Dermis microvascular lymphatic vessel endothelial cell (primary cell): ENCODE measurements around the gene ITGA5. TPM values are rescaled to one million over a fixed set of nuclear protein-coding genes. Genes with fewer than 3 reads are reported as not detected.

Source experiments
- DNase-seq, 2 donors: peaks; one replicate each; pipeline versions ENCODE4 v3.0.0 to v3.0.0-alpha.2; 2010; ENCODE audit warnings: low read depth in 2 of 2
- total RNA-seq: library from RNA; depleted of rRNA; stranded (reverse); fragments of >200 nt; gene quantifications from 2 replicates; pipeline ENCODE4 v1.2.1, GENCODE V29; 2014

The ITGA5 gene
- total RNA-seq: 299 and 342 TPM in 2 replicates

DNA sequence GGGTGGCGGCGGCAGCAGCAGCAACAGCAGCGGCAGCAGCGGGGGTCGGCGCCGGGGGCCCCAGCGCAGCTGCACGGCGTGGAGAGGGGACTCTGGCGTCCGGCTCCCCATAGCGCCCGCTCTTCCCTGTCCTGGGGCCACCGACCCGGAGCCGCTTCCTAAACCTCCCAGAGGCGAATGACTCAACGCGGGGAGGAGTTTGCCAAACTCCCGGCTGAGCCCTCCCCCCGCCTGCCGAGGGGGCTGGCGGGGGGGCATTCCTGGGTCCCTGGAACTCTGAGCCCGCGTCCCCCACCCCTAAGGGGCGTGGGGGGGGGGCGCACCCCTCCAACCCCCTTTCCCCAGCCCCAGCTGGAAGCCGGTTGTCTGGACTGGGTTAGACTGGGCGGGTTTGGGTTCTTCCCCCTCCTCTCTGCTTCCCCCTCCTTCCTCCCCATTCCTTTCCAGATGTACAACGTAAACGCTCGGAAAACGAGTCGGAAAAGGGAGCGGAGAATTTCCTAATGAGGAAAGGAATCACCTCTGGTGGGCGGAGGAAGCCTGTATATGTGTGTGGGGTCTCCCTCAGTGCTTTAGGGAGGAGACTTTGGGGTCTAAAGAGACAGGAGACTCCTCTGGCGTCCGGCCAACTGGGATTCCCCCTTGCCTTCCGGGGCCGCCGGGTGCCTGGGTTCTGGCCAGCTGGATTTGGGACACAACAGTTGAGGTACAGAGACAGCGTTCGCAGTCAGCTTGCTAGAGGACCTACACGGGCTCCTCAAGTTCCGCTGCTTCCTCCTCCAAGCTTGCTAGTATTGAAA lies at the start of gene ITGA5:
Gene ITGA5 (minus strand): TSS at position 179 of the 800 bp plus-strand sequence. CDS start 68 bp downstream, at position 111.
- DNase-seq: peak in 1 of 2 donors; percentile 78

DNA sequence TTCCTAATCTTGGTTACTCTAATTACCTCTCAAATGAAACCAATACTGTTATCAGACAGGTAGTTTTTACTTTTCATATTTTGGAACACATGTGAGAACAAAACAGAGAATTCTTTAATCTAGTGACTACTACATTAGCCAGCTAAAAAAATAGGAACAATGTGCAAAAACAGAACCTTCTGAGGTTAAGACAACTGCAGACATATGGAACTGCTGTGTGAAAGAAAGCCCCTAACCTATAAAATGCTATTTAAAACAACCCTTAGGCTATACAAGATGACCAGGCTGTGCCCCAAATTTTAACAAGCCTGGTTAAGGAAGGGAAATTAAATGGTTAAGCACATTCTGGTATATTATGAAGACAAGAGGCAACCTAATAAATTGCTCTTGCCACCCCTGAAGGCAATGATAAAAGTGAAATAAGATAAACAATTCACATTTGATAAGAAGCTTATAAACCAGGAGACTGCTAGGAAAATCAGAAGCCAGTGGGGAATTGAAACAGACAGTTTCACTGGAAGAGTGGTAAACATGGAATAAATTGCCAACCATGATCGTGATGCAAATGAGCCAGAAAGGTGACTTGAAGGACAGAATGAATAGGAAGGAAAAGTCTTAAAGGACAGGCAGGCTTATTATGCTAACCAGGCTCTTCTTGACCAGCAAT lies 46.9 kb upstream of the ITGA5 start:
- DNase-seq: no peak

DNA sequence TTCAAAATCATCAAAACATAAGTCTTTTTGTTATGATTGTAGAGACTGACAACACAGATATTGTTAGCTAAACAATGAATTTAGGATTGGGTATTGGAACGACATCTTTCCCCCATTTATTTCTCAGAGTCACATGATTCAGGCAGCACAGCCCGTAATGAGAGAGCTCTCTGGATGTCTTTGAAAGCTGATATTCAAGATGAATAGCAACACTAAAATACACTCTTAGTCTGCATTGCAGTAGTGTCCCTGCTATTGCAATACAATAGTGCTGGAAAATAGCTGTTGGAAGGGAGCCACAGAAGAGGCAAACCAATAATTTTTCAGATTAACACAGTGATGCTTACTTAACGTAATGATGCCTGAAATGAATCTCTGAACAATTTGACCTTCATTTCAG lies 44.4 kb upstream of the ITGA5 start:
- no peak for DNase-seq

DNA sequence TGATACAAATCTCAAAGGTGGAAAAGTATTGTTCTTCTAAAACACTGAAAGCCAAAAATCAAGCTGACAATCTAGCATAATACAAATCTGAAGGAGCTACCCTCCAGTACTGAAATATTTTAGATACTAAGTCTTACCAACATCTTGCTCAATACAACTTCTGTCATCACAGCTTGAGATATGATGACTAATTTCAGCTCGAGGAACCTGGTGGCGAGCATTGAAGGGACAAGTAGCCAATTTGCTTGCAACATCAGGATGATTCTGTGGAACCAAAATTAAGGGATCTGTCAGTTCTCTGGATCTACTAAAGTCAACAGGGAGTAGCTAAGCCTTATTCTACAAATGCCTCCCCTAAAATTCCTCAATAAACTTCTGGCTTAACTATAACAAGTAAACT lies 44.0 kb upstream of the ITGA5 start:
- DNase-seq: no peak

DNA sequence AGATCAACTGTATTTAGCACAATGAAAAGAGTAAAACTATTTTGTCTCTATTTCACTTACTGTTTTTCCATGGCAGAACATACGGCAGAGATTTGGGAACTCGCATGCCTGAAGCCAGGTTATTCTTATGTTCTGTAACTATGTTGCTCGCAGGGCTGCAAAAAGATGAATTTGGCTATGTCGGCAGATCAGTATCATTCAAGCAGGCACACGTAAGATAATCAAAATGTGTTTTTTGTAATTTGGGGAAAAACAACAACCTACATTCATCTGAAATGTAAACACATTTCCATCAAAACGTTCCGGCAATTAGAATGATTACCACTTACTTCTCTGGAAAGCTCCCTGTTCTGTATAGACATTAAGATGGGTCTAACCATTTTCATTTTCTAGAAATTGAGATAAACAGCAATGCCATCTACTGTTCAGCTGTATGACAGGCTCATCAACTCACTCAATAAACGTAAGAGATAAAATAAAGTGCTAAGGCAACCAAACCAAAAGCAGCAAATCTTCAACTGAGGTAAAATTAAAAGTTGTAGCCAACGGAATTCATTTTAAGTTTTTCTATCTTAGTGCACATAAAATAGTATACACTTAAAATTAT lies 41.4 kb upstream of the ITGA5 start:
- no peak for DNase-seq

DNA sequence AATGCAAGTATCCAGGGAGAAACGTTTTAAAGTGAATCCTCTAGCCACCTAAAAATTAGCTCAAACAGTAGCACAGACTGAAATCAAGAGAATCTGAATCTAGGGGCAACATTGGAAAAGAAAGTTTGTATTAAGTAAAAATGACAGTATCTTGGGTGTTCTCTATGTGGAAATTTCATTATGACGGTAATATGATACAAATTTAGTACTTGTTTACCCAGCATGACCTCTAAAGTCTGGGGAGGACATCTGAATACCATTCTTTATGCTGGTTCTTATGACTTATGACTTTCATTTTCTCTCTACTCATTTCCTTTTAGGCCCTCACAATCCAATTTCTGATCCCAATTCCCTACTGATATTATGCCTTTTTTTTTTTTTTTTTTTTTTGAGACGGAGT lies 40.3 kb upstream of the ITGA5 start:
- no peak for DNase-seq

DNA sequence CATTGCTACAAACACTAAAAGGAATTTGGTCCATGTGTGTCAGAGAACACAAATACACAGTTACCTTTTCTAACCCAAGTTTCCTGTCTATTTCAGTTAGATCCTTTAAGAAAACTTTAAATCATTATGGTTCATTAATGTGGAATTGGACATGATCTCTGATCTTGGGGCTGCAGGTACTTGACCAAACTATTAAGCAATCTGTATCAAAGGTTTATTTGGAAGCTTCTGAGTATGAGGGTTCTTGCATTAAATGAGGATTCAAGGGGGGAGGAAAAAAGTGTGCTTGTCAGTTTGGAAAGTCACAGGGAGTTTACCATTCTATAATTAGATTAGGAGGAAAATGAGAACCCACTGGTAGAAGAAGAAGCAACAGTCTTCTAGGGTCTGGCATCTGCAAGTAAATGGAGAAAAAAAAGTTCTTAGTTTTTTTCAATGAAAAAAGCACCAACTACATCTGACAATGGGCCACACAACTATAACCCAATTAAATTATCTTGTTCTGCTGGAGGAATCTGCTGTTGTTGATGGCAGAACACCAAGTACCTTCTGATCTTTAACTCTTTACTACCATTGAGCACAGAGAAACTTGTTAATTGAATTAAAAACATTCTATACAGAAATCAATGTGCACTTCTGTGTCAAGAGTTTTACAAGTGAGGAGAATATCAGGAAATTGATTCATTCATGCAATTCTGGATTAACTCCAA lies 36.8 kb upstream of the ITGA5 start:
- DNase-seq: no peak

DNA sequence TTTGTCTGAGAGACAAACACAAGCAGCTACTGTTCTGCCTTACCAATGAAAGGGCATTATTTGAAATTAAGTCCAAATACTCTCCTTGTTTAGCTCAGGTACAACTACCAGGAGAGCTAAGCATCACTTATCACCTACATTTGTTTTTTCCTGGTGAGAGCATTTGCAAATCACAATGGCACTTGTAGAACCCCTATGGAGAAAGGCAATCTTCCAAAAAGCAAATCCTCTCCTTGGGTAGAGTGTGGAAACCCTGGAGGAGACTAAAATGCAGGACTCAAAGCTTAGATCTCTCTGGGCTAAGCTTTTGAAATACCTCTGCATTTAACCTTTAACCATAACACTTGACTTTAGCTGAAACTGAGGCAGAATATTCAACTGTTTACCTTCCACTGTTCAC lies 33.6 kb upstream of the ITGA5 start:
- no peak for DNase-seq

DNA sequence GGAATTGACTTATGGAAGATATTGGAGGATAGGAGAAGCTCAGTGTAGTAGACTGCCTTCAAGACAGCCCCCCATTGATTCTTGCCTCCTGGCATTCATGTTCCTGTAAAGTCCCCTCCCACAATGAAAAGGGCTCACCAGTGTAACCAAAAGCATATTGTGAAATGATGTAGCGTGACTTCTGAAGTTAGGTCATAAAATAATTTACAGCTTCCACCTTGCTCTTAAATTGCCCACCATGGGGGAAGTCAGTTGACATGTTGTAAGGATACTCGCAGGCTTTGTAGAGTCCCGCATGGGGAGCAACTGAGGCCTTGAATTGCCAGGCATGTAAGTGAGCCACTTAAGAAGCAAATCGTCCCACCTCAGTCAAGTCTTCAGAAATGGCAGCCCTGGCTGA lies 29.3 kb upstream of the ITGA5 start:
- no peak for DNase-seq

DNA sequence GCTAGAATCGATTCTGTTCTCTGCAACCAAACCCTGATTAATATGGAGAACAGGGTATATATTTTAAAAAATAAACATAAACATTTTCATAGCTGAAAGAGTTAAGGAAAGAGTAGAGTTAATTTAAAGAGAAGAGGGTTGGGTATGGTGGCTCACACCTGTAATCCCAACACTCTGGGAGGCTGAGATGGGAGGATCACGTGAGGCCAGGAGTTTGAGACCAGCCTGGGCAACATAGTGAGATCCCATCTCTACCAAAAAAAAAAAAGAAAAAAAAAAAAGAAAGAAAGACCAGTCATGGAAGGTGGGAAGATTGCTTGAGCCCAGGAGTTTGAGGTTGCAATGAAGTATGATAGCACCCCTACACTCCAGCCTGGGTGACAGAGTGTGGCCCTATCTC lies 28.9 kb upstream of the ITGA5 start:
- DNase-seq: no peak

DNA sequence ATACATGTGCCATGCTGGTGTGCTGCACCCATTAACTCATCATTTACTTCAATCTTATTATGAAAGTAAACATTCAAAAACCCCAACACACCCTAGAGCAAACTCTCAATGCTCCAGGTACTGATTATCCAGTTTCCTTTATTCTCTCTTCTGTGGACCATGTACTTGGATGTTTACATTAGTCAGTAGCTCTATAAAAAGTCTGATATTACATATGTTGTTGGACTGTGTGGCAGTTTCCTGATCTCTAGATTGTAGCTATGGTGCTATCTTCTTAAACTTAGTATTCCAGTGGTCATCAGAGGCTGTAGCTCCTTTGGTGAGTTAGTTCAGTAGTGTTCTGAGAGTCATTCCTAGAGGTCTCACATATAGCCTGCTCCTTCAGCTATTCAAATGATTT lies 25.1 kb upstream of the ITGA5 start:
- no peak for DNase-seq

DNA sequence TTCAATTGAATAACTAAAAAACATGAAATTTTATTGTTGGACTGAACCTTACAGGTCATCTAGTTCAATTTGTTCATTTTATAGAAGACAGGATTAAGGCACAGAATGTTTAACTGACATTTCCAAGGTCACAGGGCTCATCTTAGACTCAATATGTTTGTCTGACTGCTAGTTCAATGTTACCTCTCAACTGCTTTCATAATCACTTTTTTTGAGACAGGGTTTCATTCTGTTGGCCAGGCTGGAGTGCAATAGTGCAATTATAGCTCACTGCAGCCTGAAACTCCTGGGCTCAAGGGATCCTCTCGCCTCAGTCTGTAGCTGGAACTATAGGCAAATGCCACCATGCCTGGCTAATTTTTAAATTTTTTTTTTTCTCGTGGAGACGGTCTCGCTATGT lies 24.4 kb upstream of the ITGA5 start:
- no peak for DNase-seq

DNA sequence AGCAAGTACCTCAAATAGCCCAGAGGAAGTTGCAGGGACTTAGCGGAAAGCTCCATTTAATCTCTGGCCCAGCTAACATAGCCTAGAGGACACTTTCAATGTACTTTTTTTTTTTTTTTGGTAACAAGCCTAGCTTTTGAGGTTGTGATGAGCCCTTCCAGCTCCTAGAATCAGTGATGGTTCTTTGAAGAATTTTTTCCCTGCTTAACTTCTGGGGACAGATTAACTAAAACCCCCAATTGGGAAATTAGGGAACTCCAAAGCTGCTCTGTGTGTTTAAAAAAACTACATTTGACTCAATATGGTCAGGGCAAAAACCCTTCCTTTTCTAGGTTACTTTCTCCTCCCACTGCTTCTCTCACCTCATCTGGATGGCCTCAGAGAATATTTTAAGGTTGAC lies 23.9 kb upstream of the ITGA5 start:
- no peak for DNase-seq

DNA sequence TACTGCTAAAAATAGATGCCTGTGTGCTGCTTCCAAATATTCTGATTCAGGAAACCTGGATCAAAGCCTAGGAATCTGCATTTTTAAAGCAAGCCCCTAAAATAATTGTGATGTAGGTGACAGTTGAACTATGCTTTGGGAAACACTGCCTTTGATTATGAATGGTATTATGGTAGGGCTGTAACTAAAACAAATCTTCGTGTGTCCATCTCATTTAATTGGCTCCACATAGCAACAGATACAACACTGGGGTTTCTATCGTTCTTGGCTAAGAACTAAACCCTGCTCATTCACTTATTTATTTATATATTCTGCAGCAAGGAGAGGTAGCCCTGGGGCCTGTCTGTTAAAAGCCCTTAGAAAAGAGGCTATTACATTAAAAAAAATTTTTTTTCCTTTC lies 23.0 kb upstream of the ITGA5 start:
- no peak for DNase-seq

DNA sequence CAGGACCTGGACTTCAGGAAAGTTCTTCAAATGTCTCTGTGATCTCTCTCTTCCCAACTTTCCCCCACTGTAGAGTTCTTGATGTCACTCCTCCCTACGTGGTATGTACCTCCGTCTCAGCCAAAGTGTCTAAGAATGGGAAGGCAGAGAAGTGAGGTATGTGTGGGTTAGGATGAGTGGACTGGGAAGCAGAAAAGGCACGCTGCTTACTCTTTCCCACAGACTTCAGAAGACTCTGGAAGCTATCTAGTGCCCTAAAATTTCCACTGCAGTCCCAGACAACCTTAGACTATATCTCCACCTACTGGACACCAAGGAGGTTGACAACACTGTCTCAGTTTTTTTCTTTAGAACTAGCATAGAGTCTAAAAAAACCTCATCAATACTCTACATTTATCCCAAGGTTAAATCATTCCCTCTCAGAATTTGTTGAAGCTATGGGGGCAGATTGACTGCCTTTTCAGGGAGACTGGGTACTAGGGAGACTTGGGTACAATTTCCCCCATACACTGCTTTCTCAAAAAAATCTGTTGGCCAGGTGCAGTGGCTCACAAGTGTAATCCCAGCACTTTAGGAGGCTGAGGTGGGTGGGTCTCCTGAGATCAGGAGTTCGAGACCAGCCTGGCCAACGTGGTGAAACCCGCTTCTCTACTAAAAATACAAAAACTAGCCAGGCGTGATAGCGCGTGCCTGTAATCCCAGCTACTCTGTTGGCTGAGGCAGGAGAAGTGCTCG lies 20.6 kb upstream of the ITGA5 start:
- peak; percentile 68 to 81 for DNase-seq

DNA sequence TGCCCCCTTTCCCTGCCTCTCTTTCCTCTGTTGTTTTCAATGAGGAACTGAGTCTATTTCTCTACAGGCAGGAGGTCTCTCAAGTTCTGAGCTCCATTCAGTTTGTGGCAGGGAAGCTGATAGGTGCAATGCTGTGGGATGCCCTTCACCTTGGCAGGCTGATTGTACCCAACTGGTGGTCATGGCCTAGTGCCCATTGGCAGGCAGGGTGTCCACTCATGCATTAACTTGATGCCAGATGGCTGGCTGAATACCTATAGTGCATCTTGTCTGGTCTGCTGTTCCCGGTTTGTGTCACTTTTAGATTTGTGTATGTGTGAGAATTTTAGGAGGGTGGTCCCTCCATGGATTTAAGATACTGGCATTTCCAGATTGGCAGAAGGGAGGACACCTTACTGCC lies 20.0 kb upstream of the ITGA5 start:
- no peak for DNase-seq

DNA sequence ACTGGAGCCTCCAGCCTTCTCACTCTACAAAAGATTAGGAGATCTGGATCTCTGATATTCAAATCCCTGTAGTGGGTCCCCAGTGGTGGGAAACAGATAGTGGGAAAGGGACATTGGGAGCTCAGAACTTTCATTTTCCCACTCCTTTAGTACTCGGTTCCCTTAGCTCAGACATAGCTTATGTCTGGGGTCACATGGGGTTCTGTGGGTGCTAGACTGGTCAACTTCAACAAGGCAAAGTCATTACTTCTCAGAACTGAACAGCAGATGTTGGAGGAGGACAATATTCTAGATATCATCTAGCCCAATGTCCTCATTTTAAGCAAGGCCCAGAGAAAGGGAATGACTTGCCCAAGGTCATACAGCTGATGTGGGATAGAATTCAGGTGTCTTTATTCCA lies 19.5 kb upstream of the ITGA5 start:
- no peak for DNase-seq

DNA sequence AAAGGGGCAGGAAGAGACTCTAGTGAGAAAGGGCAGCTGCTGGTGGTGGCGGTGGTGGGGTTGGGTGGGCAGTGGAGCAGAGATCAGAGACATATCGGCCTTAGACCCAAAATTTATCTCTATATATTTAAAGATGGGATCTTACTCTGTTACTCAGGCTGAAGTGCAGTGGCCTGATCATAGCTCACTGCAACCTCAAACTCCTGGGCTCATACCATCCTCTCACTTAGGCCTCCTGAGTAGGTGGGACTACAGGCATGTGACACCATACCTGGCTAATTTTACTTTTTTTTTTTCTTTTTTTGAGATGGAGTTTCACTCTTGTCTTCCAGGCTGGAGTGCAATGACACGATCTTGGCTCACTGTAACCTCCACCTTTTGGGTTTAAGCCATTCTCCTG lies 18.6 kb upstream of the ITGA5 start:
- no peak for DNase-seq

DNA sequence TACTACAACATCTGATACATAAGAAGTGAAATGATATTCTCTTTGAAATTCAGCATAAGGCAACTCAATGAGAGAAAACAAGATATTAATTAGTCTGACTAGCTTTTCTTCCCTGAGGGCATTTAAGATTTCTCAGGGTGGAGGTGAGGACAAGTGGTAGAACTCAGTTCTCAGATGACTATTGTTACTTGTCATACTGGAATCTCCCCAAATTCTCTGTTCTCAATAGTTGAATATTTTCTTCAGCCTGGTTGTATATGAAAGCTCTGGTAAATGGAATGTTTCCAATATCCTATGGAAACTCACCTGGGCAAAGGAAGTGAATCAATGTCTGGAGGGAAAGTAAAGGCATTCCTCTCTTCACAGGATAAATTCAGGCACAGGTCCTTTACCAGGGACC lies 18.2 kb upstream of the ITGA5 start:
- no peak for DNase-seq

DNA sequence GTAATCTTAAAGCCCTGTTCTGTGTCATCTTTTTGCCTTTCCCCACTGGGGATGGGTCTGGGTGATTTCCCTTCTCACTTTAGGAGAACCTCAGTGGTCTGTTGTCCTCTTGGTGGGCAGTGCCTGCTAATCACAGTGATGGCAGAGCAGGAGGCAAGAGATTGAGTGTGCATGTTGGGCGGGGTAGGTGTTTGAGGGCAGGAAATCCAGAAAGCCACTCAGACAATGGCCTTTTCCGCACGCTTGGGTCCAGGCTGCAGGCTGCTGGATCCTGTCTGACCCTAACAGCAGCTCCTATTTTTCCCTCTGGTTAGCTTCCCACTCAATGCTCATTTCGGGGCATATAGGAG lies 13.7 kb upstream of the ITGA5 start:
- peak; percentile 81 to 92 for DNase-seq
